Activated naive CD4-positive, alpha-beta T cell treated with anti-CD3 and anti-CD28 coated beads, Interleukin-2, amount 10 ng/mL, durations not matched to agents 7 days and 5 days (primary cell): ENCODE data around the gene SPOCK2.

Source experiments
- CTCF ChIA-PET: fragments of 350-600 bp; sonication (Branson Sonifier 250); formaldehyde crosslinking; loops from one replicate; lab custom pipeline; 2021; ENCODE audit warnings: antibody characterized with exemption; lab: Charles Lee
- DNase-seq: peaks from one replicate; pipeline ENCODE4 v3.0.0-alpha.2; 2020
- H3K27ac Mint-ChIP-seq: one replicate; pipeline ENCODE4 v1.8.0; 2021; ENCODE audit warnings: mild to moderate bottlenecking, moderate library complexity, mixed read lengths
- H3K27me3 Mint-ChIP-seq: one replicate; pipeline ENCODE4 v1.8.0; 2021; ENCODE audit warnings: mild to moderate bottlenecking, mixed read lengths
- H3K36me3 Mint-ChIP-seq: one replicate; pipeline ENCODE4 v1.8.0; 2021; ENCODE audit warnings: mixed read lengths
- H3K4me1 Mint-ChIP-seq: one replicate; pipeline ENCODE4 v1.8.0; 2021; ENCODE audit warnings: mixed read lengths
- H3K4me3 Mint-ChIP-seq: one replicate; pipeline ENCODE4 v1.8.0; 2021; ENCODE audit warnings: mild to moderate bottlenecking, moderate library complexity, mixed read lengths
- H3K9me3 Mint-ChIP-seq: one replicate; pipeline ENCODE4 v1.8.0; 2021; ENCODE audit warnings: mixed read lengths

The SPOCK2 gene

DNA sequence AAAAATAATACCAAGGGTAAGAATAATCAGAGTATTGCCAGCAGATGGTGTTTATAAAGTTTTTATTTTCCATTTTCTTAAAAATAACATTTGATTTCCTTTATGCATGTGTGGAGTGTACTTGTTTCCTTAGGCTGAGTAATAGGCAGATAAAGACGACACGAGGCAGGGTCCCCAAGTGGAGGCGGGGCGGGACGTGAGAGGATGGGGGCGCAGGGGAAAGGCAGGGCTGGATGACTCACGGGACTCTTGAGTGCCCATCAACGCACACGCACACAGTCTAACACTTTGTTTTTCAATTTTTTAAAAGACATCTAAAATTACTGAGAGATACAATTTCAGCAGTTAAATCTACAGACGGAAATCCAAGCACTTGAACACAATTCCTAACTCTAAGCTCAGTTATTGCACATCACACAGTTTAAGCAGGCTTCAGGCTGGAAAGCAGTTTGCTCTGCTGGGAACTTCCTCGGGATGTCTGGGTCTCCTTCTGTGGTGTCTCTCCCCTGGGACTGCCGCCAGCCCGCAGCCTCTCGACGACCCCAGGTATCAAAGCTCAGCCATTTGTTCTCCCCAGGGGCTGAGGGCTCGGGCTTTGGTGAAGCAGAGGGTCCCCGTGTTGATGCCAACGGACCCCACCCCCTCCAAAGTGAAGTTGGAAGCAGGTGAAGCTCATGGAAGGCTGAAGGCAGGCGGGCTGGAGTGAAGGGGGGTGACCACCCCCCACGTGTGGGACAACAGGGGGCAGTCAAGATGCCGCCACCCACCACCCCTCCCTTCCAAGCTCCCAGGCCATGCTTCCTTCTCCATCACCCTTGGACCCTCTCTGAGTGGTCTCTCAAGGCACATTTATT is 29.1 kb downstream of the SPOCK2 start:
- CTCF ChIA-PET: interaction anchor here (0.7 to 2.1 kb wide), 3 partner anchors 11 to 12 kb away, joined by 3 to 9 read pairs (median 3); no protein-coding TSS in a partner anchor
- DNase-seq: no peak
- peaks cover 4% of the 10 kb centered on the region for H3K4me1 Mint-ChIP-seq
- H3K27me3 Mint-ChIP-seq: peaks cover 16% of the 10 kb centered on the region
- no peaks in the 10 kb centered on the region for H3K9me3 Mint-ChIP-seq
- H3K36me3 Mint-ChIP-seq: peaks cover 44% of the 10 kb centered on the region
- H3K27ac Mint-ChIP-seq: peak overlapping the region; percentile 78
- no peak overlapping the region for H3K4me3 Mint-ChIP-seq

DNA sequence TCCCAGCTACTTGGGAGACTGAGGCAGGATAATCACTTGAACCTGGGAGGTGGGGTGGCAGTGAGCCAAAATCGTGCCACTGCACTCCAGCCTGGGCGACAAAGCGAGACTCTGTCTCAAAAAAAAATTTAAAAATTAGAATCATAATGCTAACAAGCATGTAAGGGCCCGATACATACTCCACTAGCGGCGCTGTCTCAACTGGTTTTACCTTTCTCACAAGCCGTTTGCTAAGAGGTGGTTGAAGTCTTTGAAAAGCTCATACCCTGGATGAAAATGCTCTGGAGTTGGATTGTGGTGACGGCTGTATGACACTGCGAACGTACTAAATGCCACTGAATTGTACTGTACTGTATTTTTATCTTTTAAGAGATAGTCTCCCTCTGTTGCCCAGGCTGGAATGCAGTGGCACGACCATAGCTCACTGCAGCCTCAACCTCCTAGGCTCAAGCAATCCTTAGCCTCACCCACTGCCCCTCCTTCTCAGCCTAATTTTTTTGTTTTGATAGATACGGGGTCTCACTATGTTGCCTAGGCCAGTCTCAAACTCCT is 29.9 kb downstream of the SPOCK2 start:
- Mint-ChIP-seq H3K4me3 (no peak overlapping the region), H3K27ac (peak overlapping the region; percentile 69), H3K36me3 (peaks cover 38% of the 10 kb centered on the region), H3K27me3 (peaks cover 21% of the 10 kb centered on the region), H3K9me3 (no peaks in the 10 kb centered on the region), H3K4me1 (peaks cover 4% of the 10 kb centered on the region)
- no peak for DNase-seq
- CTCF ChIA-PET: interaction anchor here (2.1 kb wide), 1 partner anchor 10 kb away, joined by 9 read pairs; no protein-coding TSS in a partner anchor

DNA sequence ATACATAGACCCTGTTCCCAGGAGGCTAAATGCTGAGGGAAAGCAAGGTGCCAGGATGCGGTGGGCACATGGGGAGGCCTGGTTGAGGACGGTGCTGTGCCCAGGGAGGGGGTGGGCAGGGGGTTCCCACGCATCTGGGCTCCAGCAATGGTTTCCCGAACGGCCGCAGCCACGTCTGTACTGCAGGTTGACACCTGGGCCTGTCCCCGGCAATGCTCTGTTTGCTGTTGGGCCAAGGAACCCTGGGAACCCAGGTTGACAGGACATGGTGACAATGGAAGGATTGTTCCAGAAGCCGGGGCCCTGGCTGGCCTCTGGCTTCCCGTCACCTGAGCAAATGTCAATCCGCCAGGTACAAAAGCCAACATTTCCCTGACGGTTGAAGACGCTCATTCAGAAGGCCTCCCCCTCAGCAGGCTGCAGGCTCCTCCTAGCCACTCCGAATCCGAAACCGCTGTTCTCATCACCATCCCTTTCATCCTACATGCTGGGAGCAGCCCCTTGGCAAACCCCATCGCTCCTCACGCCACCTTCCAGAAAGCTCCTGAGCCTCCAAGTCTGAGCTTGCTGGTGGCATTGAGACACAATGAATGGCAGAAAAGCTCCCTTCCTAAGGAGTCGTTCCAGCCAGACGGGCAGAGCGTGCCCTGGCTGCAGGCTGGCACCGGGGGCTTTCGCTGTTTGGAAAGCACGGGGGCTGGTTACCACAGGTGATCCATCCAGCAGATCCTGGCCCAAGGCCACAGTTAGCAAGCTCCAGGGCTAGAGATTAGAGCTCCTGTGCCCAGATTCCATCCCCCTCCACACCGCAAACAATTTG is 31.2 kb downstream of the SPOCK2 start:
- Mint-ChIP-seq H3K27ac (no peak overlapping the region), H3K9me3 (no peaks in the 10 kb centered on the region), H3K4me1 (peaks cover 4% of the 10 kb centered on the region), H3K36me3 (peaks cover 27% of the 10 kb centered on the region), H3K27me3 (peaks cover 28% of the 10 kb centered on the region), H3K4me3 (no peak overlapping the region)
- DNase-seq: no peak
- CTCF ChIA-PET: interaction anchor here (0.7 to 2.1 kb wide), 3 partner anchors 9 to 286 kb away, joined by 3 to 9 read pairs (median 6); no protein-coding TSS in a partner anchor

DNA sequence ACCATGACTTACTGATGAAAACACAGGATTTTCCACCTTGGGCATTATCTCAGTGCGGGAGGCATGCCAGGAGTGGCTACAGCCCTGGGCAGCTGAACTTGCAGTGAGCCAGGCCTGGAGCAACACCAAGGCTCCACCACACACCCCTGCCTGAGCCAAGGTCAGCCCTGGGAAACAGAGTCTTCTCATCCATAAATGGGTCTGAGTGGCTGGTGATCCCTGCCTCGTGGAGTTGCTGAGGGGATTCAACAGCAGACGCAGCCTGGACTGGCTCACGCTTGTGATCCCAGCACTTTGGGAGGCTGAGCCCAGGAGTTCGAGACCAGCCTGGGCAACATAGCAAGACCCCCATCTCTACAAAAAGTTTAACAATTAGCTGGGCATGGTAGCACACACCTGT is 32.2 kb downstream of the SPOCK2 start:
- peaks cover 4% of the 10 kb centered on the region for H3K4me1 Mint-ChIP-seq
- DNase-seq: no peak
- peaks cover 20% of the 10 kb centered on the region for H3K36me3 Mint-ChIP-seq
- peaks cover 28% of the 10 kb centered on the region for H3K27me3 Mint-ChIP-seq
- H3K9me3 Mint-ChIP-seq: no peaks in the 10 kb centered on the region
- CTCF ChIA-PET: interaction anchor here (0.7 to 0.9 kb wide), 2 partner anchors 281 to 287 kb away, joined by 3 to 6 read pairs; no protein-coding TSS in a partner anchor
- H3K27ac Mint-ChIP-seq: no peak overlapping the region
- no peak overlapping the region for H3K4me3 Mint-ChIP-seq

DNA sequence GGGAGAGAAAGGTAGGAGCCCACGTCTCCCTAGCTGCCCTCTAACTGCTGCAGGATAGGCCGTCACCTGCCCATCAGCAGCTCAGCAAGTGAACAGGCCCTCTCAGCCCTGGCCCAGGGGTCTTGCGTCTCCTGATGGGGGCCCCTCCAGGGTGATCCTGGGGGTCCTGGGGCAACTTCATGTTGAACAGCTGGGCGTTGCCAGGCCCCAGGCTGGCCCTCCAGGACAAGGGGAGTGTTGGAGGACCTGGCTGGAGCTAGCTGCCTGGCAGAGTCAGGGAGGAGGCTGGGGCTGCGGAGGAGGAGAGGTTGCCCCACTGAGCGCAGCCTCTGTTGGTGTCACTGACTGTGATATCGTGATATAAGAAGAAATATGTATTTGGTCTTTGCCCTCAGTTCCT is 34.7 kb downstream of the SPOCK2 start:
- no peak overlapping the region for H3K4me3 Mint-ChIP-seq
- H3K36me3 Mint-ChIP-seq: no peaks in the 10 kb centered on the region
- H3K27me3 Mint-ChIP-seq: peaks cover 46% of the 10 kb centered on the region
- CTCF ChIA-PET: interaction anchor here (0.6 to 1.3 kb wide), 4 partner anchors 76 to 285 kb away, joined by 3 to 4 read pairs (median 4); no protein-coding TSS in a partner anchor
- H3K27ac Mint-ChIP-seq: no peak overlapping the region
- peaks cover 8% of the 10 kb centered on the region for H3K9me3 Mint-ChIP-seq
- H3K4me1 Mint-ChIP-seq: peaks cover 4% of the 10 kb centered on the region
- no peak for DNase-seq

DNA sequence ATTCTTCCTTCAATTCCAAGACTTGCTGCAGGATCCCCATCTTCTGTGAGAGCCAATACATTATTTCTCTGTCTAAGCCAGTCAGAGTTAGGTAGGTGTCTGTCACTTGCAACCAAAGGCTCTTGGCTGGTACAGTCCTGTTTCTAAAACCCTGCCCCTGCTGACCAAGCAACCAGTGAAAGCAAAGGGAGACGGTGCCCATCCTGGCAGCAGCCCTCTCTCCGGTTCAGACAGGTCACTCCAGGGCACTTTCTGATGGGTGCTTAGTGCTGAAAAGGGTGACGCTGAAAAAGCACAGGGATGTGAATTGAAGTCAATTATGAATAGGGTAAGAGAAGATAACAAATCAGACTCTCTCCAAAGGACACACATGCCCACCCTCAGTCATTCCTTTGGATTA is 37.5 kb downstream of the SPOCK2 start:
- CTCF ChIA-PET: interaction anchor here (2.2 to 5.0 kb wide), 2 partner anchors 155 to 285 kb away, joined by 7 to 99 read pairs; no protein-coding TSS in a partner anchor
- H3K27ac Mint-ChIP-seq: no peak overlapping the region
- no peaks in the 10 kb centered on the region for H3K36me3 Mint-ChIP-seq
- peaks cover 7% of the 10 kb centered on the region for H3K4me1 Mint-ChIP-seq
- H3K27me3 Mint-ChIP-seq: peaks cover 38% of the 10 kb centered on the region
- no peak for DNase-seq
- peaks cover 8% of the 10 kb centered on the region for H3K9me3 Mint-ChIP-seq
- H3K4me3 Mint-ChIP-seq: no peak overlapping the region

DNA sequence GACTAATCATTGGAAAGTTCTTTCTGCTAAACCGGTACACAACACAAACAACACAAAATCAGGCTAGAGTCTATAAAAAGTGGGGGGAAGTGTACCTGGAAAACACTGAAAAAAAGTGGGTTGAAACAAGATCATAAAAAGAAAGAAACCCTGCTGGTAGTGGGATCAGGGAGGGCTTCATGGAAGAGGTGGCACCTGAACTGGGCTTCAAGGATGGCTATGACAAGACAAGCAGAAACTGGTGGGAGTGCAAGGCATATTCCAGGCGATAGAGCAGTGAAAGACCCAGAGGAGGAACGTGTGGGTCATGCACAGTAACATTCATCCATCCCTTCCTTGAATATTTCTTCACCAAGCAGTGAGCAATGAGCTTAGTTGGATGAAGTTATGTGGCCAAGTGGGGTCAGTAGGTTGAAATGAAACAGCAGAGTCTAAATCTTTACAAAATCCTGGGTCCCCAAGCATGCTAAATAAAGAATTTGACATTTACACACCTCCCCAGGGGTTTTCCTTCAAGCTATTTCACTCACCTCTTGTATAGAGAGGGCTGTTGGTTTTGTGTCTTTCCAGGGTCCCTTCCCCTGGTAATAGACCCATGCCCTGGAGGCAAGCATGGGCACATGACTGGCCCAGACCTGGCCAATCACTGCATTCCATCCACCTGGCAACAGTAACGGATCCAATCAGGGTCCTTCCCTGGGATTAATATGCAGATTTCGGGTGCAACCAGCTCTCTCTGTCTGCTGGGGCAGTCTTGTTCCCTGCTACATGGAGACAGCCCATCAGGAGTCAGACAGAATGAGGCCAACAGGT is 38.2 kb downstream of the SPOCK2 start:
- H3K4me3 Mint-ChIP-seq: no peak overlapping the region
- H3K9me3 Mint-ChIP-seq: peaks cover 8% of the 10 kb centered on the region
- H3K27me3 Mint-ChIP-seq: peaks cover 33% of the 10 kb centered on the region
- no peak overlapping the region for H3K27ac Mint-ChIP-seq
- H3K4me1 Mint-ChIP-seq: peaks cover 7% of the 10 kb centered on the region
- CTCF ChIA-PET: interaction anchor here (1.2 to 5.0 kb wide), 8 partner anchors 12 to 295 kb away, joined by 3 to 99 read pairs (median 18); no protein-coding TSS in a partner anchor
- DNase-seq: no peak
- H3K36me3 Mint-ChIP-seq: no peaks in the 10 kb centered on the region

DNA sequence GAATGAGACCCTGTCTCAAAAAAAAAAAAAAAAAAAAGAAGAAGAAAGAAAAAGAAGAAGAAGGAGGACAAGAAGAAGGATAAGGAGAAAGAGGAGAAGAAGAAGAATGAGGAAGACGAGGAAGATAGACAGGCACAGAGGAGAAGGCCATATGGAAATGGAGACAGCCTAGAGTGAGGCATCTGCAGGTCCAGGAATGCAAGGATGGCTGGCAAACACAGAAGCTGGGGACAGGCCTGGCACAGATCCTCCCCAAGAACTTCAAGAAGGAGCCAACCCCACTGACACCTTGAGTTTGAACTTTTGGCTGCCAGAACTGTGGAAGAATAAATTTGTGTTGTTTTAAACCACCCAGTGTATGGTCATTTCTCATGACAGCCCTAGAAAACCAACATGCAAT is 38.9 kb downstream of the SPOCK2 start:
- CTCF ChIA-PET: interaction anchor here (0.5 to 5.0 kb wide), 22 partner anchors 10 to 305 kb away, joined by 3 to 99 read pairs (median 6); partner anchors contain the start of gene DNAJB12
- DNase-seq: no peak
- Mint-ChIP-seq H3K36me3 (no peaks in the 10 kb centered on the region), H3K9me3 (peaks cover 8% of the 10 kb centered on the region), H3K27me3 (peaks cover 33% of the 10 kb centered on the region), H3K4me1 (peaks cover 3% of the 10 kb centered on the region), H3K27ac (no peak overlapping the region), H3K4me3 (no peak overlapping the region)

DNA sequence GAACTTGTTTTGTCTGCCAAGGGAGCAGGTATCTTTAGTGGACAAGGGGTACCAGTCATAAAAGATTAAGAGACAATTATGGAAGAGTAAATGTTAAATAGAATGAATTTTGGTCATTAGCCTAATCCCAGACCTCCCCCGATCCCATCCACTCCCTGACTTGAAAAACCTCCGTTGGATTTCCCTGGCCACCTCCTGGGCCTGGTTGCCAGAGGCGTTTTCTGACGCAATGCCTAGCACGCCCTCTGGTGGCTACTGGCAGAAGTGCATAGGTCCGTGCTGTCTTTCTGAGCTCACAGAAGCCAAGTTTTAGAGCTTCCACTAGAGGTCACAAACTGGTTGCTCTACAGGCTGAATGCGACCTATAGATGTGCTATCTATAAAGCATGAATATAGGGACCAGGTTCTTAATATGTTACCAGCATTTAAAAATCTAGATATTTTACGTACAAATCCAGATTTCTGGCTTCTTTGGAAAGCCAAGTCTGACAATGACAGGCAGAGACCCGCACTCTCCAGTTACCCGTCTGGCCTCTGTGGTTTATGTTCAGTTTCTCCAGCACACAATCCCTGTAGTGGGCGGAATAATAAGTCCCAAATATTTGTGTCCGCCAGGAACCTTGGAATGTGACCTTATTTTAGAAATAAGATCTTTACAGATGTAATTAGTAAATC is 39.8 kb downstream of the SPOCK2 start:
- H3K27ac Mint-ChIP-seq: no peak overlapping the region
- H3K4me1 Mint-ChIP-seq: peaks cover 3% of the 10 kb centered on the region
- peak; percentile 95 for DNase-seq
- CTCF ChIA-PET: interaction anchor here (0.5 to 5.0 kb wide), 60 partner anchors 9 to 1190 kb away, joined by 3 to 99 read pairs (median 4); partner anchors contain the start of genes DNAJB12 and SPOCK2
- peaks cover 8% of the 10 kb centered on the region for H3K9me3 Mint-ChIP-seq
- no peak overlapping the region for H3K4me3 Mint-ChIP-seq
- peaks cover 32% of the 10 kb centered on the region for H3K27me3 Mint-ChIP-seq
- no peaks in the 10 kb centered on the region for H3K36me3 Mint-ChIP-seq

DNA sequence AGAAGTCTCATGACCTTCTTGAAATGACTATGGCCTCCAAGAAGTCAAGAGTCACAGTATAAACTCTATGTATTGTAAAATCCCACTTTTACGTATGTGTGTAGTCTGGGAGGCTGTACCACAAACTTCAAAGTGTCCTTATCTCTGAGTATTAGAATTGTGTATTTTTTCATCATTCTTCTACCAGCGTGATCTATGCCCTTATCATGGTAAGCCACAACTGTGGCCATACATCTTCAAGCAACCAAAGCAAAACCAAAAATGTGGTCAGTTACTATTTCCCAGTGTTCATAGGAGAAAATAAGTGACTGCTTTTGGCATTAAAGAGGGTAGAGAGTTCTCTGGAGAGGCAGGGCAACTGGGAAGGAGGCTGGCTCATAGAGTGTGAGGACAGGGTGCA is 42.8 kb downstream of the SPOCK2 start:
- H3K27ac Mint-ChIP-seq: no peak overlapping the region
- peaks cover 8% of the 10 kb centered on the region for H3K9me3 Mint-ChIP-seq
- no peak for DNase-seq
- no peaks in the 10 kb centered on the region for H3K36me3 Mint-ChIP-seq
- no peak overlapping the region for H3K4me3 Mint-ChIP-seq
- H3K4me1 Mint-ChIP-seq: peaks cover 3% of the 10 kb centered on the region
- CTCF ChIA-PET: interaction anchor here (0.6 kb wide), 1 partner anchor 12 kb away, joined by 3 read pairs; no protein-coding TSS in a partner anchor
- H3K27me3 Mint-ChIP-seq: peaks cover 26% of the 10 kb centered on the region

DNA sequence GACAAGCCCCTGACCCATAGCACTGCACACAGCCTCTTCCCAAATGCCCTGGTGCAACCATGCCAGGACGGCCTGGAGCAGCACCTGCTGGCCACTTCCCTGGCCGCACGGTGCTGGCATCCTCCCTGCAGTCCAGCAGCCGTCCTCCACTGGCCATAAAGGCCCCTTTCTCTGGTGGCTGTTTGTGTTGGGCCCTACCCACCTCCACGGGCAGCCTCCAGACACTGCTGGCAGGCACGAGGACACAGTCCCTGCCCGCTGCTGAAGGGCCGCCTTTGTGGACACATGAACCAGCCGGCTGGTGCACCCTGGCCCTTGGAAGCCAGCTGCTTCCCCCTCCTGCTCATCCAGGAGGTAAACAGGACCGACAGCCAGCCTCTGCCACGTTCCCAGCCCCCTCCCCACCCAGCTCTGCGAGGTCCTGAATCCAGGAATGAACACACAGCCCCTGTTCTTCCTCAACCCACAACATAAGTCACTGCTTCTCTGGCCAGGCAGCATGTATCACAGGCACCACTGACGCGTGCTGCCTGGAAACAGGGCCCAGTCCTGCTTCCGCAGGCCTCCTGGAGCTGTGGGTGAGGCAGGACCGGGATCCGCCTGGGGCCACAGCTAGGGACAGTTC is 43.8 kb downstream of the SPOCK2 start:
- no peak for DNase-seq
- H3K27me3 Mint-ChIP-seq: peaks cover 16% of the 10 kb centered on the region
- H3K9me3 Mint-ChIP-seq: peaks cover 2% of the 10 kb centered on the region
- H3K4me1 Mint-ChIP-seq: peaks cover 3% of the 10 kb centered on the region
- no peaks in the 10 kb centered on the region for H3K36me3 Mint-ChIP-seq
- CTCF ChIA-PET: interaction anchor here (0.6 to 1.4 kb wide), 2 partner anchors 28 to 148 kb away, joined by 3 to 4 read pairs; no protein-coding TSS in a partner anchor
- H3K27ac Mint-ChIP-seq: peak overlapping the region; percentile 31
- no peak overlapping the region for H3K4me3 Mint-ChIP-seq
